Muscle layer of colon (tissue), 2 donors: ENCODE measurements around the gene CMPK2.

ENCODE experiments used
- H3K27ac ChIP-seq: one replicate; pipeline ENCODE4 v1.7.0; 2013; ENCODE audit warnings: low read depth, mild to moderate bottlenecking, low read length, moderate library complexity
- H3K27me3 ChIP-seq, 2 donors: one replicate each; pipeline ENCODE4 v1.7.0; 2013; ENCODE audit warnings: low read length in 2 of 2, mild to moderate bottlenecking in 2 of 2; ENCODE audit not compliant: insufficient read depth in 2 of 2, control insufficient read depth in 1 of 2
- H3K36me3 ChIP-seq: one replicate; pipeline ENCODE4 v1.7.0; 2013; ENCODE audit warnings: mild to moderate bottlenecking, low read length; ENCODE audit not compliant: insufficient read depth
- H3K4me1 ChIP-seq: one replicate; pipeline ENCODE4 v1.7.0; 2013; ENCODE audit warnings: mild to moderate bottlenecking, low read length; ENCODE audit not compliant: insufficient read depth
- H3K4me3 ChIP-seq, 2 donors: one replicate each; pipeline ENCODE4 v1.7.0; 2013; ENCODE audit warnings: low read length in 2 of 2, low read depth in 1 of 2, mild to moderate bottlenecking in 1 of 2, moderate library complexity in 1 of 2
- H3K9ac ChIP-seq: one replicate; pipeline ENCODE4 v1.7.0; 2013; ENCODE audit warnings: low read length
- H3K9me3 ChIP-seq: one replicate; pipeline ENCODE4 v1.7.0; 2013; ENCODE audit warnings: mild to moderate bottlenecking, low read length
- donor health status: abdominal sarcoma.
- donor health status: Adenocarcinoma of cecum.

CMPK2 gene

DNA sequence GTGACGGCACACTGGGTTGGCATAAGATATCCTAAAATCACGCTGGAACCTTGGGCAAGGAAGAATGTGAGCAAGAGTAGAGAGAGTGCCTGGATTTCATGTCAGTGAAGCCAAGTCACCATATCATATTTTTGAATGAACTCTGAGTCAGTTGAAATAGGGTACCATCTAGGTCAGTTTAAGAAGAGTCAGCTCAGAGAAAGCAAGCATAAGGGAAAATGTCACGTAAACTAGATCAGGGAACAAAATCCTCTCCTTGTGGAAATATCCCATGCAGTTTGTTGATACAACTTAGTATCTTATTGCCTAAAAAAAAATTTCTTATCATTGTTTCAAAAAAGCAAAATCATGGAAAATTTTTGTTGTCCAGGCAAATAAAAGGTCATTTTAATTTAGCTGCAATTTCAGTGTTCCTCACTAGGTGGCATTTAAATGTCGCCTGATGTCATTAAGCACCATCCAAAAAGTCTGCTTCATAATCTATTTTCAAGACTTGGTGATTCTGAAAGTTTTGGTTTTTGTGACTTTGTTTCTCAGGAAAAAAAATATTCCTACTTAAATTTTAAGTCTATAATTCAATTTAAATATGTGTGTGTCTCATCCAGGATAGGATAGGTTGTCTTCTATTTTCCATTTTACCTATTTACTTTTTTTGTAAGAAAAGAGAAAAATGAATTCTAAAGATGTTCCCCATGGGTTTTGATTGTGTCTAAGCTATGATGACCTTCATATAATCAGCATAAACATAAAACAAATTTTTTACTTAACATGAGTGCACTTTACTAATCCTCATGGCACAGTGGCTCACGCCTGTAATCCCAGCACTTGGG is 31.4 kb upstream of the CMPK2 start:
- no peaks in the 10 kb centered on the region for H3K27me3 ChIP-seq
- H3K27ac ChIP-seq, result no peak overlapping the region
- H3K4me3 ChIP-seq, result no peak overlapping the region
- no peaks in the 10 kb centered on the region for H3K36me3 ChIP-seq
- H3K4me1 ChIP-seq, result no peaks in the 10 kb centered on the region
- no peak overlapping the region for H3K9ac ChIP-seq
- no peaks in the 10 kb centered on the region for H3K9me3 ChIP-seq

DNA sequence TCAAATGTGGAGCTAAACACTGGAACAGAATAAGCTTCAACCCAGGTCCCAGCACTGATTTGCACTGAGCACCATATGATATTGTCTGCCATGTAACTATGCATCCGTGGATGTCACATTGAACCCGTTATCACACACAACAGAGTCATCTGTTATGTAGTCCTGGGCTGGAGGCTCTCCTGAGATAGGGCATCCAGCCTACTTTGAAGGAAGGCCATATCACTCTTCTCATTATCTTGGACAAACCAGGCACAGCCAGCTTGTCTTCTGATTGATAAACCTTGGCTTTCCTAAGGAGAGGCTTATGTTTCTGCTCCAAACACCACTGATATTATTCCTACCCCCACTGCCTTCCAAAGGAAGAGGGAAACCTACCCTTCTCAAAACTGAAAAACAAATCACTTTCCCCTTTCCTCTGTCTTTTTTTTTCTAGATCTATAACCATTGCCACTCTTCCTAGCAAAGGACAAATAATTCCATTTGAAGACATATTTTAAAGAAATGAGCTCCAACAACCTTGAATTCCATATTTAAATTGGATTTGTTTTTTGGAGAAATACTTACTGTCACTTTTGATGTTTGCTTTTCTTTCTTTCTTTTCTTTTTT is 28.3 kb upstream of the CMPK2 start:
- H3K27me3 ChIP-seq, result no peaks in the 10 kb centered on the region
- H3K4me1 ChIP-seq, result no peaks in the 10 kb centered on the region
- H3K9me3 ChIP-seq, result no peaks in the 10 kb centered on the region
- no peak overlapping the region for H3K4me3 ChIP-seq
- H3K27ac ChIP-seq, result no peak overlapping the region
- H3K9ac ChIP-seq, result no peak overlapping the region
- H3K36me3 ChIP-seq, result no peaks in the 10 kb centered on the region

GRCh38 chr2:6888724-6889123 is 23.0 kb upstream of the CMPK2 start:
- Histone ChIP-seq H3K27ac (no peak overlapping the region), H3K27me3 (no peaks in the 10 kb centered on the region), H3K4me3 (no peak overlapping the region), H3K9me3 (no peaks in the 10 kb centered on the region), H3K4me1 (no peaks in the 10 kb centered on the region), H3K9ac (no peak overlapping the region), H3K36me3 (no peaks in the 10 kb centered on the region)

DNA sequence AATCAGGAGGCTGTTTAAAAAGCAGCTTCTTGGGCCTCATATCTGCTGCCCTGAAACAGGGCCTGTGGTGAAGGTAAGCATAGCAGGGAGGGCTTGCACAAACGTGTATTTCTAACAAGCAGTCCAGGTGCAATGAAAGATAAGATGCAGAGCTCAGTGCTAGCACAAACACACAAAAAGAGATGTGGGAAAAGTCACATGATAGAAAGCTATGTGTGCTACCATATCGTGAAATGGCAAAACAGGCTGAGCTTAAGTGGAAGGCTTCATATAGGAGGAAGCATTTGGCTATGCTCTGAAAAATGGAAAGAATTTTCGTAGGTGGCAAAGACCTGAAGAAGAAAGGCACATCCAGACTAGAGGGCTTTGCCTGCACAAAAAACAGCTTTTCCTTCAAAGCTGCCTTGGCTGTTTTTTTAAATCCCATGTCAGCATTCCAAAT is 22.1 kb upstream of the CMPK2 start:
- Histone ChIP-seq H3K36me3 (no peaks in the 10 kb centered on the region), H3K9me3 (no peaks in the 10 kb centered on the region), H3K27me3 (no peaks in the 10 kb centered on the region), H3K4me3 (no peak overlapping the region), H3K27ac (no peak overlapping the region), H3K4me1 (no peaks in the 10 kb centered on the region), H3K9ac (no peak overlapping the region)

DNA sequence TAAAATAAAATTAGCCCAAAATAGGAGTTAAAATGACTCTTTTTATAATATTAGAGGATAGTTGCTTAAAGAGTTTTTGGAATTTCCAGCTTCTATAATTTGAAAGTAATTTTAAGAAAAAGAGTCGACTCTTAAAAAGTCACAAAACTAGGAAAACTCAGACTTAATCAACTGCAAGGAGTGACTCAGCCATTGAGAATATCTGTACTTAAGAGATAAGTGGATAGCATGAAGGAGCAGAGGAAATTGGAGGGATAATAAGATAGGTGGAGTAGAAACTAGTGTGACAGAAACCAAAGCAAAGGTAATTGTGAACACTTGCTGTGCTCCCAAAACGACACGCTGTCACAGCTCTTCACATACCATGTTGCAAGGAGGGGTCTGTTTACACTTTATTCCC is 20.3 kb upstream of the CMPK2 start:
- Histone ChIP-seq H3K36me3 (no peaks in the 10 kb centered on the region), H3K4me1 (no peaks in the 10 kb centered on the region), H3K9me3 (no peaks in the 10 kb centered on the region), H3K9ac (no peak overlapping the region), H3K27me3 (no peaks in the 10 kb centered on the region), H3K4me3 (no peak overlapping the region), H3K27ac (no peak overlapping the region)

DNA sequence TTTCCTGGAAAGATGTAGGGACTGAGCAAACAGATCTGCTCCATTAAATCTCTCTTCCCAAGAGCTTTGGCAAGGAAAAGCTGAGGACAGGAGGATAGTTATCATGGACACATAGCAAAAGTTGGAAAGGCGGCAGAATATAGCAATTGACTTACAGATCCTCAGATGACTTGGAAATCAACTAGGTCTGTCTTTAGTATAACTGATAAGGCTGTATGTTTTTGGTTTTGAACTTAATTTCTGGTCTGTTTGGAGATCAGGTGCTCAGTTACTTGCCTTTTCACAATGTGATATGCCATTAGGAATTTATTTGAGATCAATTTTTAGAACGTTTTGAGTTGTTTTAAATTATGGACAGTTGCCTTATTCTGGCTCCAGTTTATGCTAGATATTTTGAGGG is 19.8 kb upstream of the CMPK2 start:
- Histone ChIP-seq H3K9me3 (no peaks in the 10 kb centered on the region), H3K27me3 (no peaks in the 10 kb centered on the region), H3K4me3 (no peak overlapping the region), H3K4me1 (no peaks in the 10 kb centered on the region), H3K36me3 (no peaks in the 10 kb centered on the region), H3K27ac (no peak overlapping the region), H3K9ac (no peak overlapping the region)

- Histone ChIP-seq H3K36me3 (no peaks in the 10 kb centered on the region), H3K27ac (no peak overlapping the region), H3K9me3 (no peaks in the 10 kb centered on the region), H3K27me3 (no peaks in the 10 kb centered on the region), H3K4me1 (no peaks in the 10 kb centered on the region), H3K9ac (no peak overlapping the region), H3K4me3 (no peak overlapping the region)
Measured at GRCh38 chr2:6883448-6884122, 17.9 kb upstream of the CMPK2 start.

DNA sequence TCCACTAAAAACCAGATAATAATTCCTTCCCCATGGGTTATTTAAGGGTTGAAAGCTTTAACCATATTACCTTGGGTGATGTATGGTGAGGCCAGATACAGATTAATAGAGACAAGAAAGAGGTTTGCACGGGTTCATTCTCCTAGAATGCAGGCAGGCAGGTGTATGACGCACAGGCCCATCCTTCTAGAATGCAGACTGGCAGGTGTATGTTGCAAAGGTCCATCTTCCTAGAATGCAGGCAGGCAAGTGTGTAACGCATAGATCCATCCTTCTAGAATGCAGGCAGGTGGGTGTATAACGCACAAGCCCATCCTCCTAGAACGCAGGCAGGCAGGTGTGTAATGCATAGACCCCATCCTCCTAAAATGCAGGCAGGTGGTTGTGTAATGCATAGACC is 15.8 kb upstream of the CMPK2 start:
- no peaks in the 10 kb centered on the region for H3K27me3 ChIP-seq
- H3K9ac ChIP-seq, result no peak overlapping the region
- H3K36me3 ChIP-seq, result no peaks in the 10 kb centered on the region
- H3K4me1 ChIP-seq, result peaks cover 9% of the 10 kb centered on the region
- H3K4me3 ChIP-seq, result no peak overlapping the region
- no peak overlapping the region for H3K27ac ChIP-seq
- H3K9me3 ChIP-seq, result no peaks in the 10 kb centered on the region

- no peak overlapping the region for H3K4me3 ChIP-seq
- no peaks in the 10 kb centered on the region for H3K36me3 ChIP-seq
- H3K9ac ChIP-seq, result no peak overlapping the region
- no peaks in the 10 kb centered on the region for H3K27me3 ChIP-seq
- H3K27ac ChIP-seq, result no peak overlapping the region
- H3K4me1 ChIP-seq, result peaks cover 9% of the 10 kb centered on the region
- no peaks in the 10 kb centered on the region for H3K9me3 ChIP-seq
Measured at GRCh38 chr2:6881046-6881445, 15.3 kb upstream of the CMPK2 start.

DNA sequence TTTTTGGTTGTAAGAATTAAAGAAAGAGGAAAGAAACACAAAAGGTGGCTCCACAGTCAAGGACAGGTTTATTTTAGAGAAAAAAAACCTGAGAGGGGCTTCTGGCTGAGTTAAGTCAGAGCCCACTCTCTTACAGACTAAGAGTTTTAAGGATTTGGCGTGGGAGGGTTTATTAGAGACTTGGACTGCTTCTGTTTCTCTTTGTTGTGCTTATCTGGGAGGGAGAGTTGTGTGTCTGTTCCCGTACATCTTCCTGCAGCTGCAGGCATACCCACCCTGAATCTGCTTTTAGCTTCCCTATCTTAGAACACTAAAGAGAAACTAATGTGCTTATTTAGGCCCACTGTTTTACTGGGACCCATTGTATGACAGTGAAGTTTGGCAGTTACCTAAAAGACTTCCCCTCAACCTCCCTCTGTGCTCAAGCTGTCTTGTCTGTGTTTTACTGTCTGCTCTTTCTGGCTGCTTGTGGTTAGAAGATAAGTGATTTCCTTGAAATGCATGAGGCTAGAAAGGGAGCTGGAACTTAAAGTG is 14.6 kb upstream of the CMPK2 start:
- H3K27ac ChIP-seq, result no peak overlapping the region
- H3K4me1 ChIP-seq, result peaks cover 9% of the 10 kb centered on the region
- H3K36me3 ChIP-seq, result no peaks in the 10 kb centered on the region
- H3K4me3 ChIP-seq, result no peak overlapping the region
- no peak overlapping the region for H3K9ac ChIP-seq
- H3K9me3 ChIP-seq, result no peaks in the 10 kb centered on the region
- no peaks in the 10 kb centered on the region for H3K27me3 ChIP-seq

DNA sequence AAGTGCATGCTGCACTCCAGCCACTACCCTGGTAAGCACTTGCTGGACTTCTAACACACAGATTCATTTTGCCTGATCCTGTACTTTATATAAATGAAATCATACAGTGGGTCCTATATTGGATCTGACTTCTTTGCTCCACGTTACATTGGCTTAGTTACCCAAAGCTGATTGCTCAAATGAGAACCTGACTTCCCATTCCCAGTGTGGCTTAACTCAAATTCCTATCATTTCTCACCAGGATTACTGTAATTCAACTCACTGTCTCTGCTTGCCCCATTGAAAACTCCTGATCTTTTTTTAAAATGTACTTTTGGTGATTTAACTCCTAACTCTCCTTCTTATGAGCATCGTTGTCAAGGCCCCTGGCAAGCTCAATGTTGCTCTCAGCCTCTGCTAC is 13.3 kb upstream of the CMPK2 start:
- H3K4me3 ChIP-seq, result no peak overlapping the region
- H3K27me3 ChIP-seq, result no peaks in the 10 kb centered on the region
- H3K27ac ChIP-seq, result no peak overlapping the region
- no peaks in the 10 kb centered on the region for H3K9me3 ChIP-seq
- H3K4me1 ChIP-seq, result peaks cover 9% of the 10 kb centered on the region
- H3K36me3 ChIP-seq, result no peaks in the 10 kb centered on the region
- no peak overlapping the region for H3K9ac ChIP-seq
